ENCODE data around the gene SSNA1.

SSNA1 gene

DNA sequence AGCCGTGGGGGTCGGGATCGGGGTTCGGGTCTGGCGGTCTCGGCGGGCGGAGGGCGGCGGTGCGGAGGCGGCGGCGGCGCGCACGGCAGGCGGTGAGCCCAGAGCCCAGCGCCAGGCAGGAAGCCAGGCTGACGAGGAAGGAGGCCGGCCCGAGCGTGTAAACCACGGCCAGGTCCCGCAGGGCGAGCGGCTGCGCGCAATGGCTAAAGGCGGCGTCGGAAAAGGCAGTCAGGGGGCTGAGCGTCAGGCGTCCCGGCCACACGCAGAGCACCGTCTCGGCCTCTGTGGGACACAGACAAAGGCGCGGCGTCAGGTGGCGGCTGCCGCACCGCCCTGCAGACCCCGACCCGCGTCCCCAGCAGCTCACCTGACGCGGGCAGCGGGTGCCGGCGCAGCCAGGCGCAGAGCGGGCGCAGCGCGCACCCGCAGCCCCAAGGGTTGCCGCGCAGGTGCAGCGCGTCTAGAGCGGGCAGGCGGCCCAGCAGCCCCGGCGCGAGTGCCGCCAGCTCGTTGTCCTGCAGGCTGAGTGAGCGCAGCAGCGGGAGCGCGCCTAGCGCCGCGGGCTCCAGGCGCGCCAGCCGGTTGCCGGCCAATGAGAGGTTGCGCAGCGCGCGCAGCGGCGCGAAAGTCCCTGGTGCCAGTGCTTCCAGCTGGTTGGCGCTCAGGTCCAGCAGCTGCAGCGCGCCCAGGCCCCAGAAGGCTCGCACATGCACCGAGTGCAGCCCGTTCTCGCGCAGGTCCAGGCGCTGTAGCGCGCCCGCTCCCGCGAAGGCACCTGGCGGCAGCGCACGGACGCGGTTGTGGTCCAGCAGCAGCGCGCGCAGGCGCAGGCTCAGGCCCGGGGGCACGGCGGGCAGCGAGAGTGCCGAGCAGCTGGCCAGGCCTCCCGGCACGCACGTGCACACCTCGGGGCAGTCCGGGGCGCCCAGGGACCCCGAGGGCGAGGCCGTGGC lies 19.3 kb upstream of the SSNA1 start:
- no peak for DNase-seq

DNA sequence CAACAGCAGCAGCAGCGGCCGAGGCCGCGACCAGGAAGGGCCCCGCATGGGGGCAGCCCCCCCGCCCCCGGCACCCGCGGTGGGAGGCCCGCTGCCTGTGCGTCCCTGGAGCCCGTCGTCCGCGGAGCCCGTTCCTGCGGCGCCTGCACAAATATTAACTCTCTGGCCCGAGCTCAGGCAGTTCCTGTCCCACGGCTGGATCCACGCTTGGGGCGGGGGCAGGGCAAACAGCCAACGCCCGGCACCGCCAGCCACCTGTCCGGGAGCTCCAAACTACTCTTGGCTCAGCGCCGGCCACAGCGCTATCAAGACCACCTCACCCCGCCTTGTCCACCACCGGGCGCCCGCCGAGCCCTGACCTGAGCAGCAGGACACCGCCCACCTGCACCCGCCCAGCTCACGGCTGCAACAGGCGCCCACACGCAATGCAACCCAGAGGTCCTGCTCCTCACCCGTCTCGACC lies 18.5 kb upstream of the SSNA1 start, which contains the start of gene LRRC26:
Gene LRRC26, minus strand, starts transcription at position 156 of the 463 bp plus-strand sequence. Its CDS starts 108 bp downstream, at position 48.
- no peak for DNase-seq

GRCh38 chr9:137170486-137171148 lies 17.9 kb upstream of the SSNA1 start:
- DNase-seq: no peak

DNA sequence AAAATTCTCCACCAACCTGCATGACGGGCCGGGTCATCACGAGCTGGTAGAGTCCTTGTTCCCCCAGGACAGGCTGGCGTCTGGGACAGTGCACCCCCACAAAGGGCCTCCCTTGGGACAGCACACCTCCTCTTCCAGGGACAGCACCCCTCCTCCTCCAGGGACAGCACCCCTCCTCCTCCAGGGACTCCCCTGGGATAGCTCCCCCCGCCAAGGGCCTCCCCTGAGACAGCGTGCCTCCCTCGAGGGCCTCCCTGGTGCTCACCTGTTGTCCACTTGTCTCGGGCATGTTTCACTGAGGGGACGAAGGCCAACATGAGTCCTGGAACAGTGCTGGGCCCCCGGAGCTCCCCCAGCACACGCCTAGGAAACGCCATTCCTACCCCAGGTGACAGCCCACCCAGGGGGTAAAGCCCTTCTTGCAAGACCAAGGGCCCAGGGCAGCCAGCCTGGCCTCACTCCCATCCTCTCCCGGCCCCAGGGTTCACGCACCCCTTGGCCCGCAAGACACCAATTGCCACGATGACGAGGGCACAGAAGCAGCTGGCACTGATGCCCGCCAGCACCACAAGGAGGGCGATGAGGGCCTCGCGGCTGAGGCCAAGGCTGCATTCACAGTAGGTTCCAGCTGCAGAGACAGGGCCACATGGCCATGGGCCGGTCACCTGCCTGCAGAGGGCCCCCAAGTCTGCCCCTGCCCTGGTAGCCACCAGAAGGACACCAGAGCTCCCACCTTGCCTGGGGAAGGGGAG lies 17.2 kb upstream of the SSNA1 start:
- DNase-seq: no peak

DNA sequence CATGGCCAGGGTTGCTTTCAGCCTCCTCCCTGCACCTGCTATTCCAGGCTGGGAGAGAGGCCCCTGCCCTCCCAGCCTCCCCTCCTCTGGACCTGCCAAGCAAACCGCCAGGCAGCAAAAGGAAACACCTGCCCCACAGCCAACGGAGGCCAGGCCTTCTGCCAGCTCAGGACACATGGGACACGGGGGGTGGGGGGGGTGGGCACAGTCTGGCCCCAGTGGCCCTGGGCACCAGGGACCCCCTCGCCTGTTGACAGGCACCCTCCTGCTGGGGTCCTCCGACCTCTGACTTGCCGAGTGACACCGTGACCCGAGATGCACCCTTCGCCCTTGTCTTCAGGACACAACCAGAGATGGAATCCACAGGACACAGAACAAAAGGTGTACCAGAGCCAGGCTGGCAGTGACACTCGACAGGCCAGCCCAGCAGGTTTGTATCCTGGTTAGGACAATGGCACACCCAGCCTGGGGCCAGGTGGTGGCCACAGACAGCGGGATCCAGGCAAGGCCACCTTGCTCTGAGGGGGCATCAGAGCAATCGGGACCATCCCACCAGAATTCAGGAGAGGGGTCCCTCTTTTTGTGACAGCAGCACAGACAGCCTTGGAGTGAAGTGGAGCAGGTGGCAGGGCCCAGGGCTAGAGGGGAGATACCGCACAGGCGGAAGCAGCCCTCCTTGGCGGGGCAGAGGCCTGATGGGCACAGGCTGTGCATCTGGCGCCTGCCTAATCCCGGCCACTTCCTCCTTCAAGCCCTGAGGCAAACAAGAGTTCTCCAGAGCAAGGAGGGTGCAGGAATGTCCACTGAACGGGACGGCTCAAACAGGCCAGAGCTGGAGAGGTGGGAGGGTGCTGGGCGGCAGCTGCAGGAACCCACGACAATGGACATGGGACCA lies 15.3 kb upstream of the SSNA1 start:
- DNase-seq: no peak

- no peak for DNase-seq
These were observed 14.4 kb upstream of the SSNA1 start for GRCh38 chr9:137173796-137174664.

DNA sequence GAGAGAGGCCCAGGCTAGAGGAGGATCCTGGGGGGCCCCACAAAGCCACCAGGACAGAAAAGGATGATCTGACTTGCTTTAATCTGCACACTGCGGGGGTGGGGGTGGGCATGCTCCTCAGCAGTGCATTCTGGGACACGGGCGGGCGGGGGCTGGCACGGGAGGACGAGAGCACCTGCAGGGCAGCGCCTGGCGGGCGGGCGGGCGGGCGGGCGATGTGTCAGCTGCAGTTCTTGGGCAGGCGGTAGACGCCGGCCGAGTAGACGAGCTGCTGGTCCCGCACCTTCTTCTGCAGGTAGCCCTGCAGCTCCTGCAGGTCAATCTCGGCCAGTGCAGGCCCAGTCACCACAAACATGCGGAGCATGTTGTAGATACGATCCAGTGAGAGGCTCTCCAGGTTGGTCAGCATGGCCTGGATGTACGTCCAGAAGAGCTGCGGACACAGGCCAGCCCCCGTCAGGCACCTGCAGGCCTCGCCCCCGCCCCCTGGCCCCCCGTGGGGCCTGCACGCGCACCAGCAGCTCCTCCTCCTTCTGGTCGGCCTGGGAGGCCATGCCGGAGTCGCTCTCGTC lies 13.7 kb upstream of the SSNA1 start:
- DNase-seq: no peak

- no peak for DNase-seq
These were observed 13.0 kb upstream of the SSNA1 start for GRCh38 chr9:137175345-137175961.

DNA sequence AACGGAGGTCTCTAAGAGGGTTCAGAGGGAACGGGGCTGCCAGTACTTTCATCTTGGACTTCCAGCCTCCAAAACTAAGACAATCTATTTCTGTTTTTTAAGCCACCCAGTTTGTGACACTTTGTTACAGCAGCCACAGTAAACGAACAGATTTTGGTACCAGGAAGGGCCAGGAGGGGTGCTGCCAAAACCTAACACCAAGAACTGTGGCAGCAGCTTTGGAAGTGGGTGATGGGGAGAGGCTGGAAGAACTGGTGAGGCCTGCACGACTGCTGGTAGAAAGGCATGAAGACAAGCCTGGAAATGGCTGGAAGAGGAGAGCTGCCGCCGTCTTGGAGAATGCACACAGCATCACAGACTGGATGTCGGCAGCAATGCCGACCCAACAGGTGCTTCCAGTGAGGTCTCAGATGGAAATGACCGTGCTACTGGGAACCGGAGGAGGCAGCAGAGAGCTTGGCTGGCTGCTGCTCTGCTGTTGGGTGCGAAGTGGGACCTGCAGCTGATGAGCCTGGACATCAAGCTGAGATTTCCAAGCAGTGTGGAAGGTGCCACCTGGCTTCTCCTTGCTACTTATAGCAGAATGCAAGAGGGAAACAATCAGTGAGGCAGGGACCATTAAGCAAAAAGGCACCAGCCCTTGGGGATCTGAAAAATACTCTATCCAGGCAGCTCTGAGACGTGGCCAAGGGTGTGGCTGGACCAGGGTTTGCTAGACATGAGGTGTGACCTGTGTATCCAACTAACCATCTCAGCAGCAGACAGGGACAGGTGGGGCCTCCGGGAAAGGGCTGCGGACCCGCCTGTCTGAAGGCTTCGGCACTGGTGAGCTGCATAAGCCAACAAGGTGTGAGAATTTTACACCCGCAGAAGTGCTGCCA lies 11.9 kb upstream of the SSNA1 start:
- peak; percentile 33 for DNase-seq

GRCh38 chr9:137178201-137178938 lies 10.1 kb upstream of the SSNA1 start:
- no peak for DNase-seq

GRCh38 chr9:137178939-137179630 lies 9.4 kb upstream of the SSNA1 start:
- no peak for DNase-seq

GRCh38 chr9:137179761-137180160 lies 8.7 kb upstream of the SSNA1 start:
- no peak for DNase-seq

DNA sequence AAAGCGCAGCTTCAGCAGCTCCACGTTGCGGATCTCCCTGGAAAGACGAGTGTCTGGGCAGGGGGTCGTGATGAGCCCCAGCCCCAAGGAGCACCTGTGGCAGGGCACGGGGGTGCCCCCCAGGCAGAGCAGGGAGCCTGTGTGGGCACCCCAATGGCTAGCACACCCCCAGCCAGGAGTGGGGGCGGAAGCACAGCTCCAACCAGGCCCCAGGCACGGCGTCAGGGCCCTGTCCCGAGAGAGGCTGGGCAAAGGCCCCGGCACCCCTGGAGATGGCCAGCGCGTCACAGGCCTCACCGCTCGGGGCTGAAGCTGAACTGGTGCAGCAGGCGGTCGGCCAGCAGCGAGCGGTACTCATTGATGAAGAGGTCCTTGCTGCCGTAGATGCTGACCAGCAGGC lies 8.0 kb upstream of the SSNA1 start:
- no peak for DNase-seq

- no peak for DNase-seq
These were observed 6.8 kb upstream of the SSNA1 start for GRCh38 chr9:137181680-137182079.

DNA sequence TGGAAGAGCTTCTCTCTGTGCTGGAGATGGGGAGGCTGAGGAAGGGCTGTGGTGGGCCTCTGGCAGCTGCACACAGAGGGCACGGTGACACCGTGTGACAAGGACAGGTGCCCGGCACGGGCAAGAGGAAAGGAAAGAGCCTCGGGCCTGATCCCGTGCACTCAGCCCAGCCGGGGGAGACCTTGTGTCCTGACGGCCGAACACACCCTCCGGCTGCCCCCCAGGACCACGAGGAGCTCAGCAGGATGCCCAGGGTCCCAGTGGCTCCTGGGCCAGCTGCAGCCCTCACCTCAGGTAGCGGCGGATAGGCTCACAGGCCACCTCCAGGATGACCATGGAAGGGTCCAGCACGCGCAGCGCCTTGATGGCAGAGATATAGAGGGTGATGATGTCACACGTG lies 5.6 kb upstream of the SSNA1 start:
- no peak for DNase-seq

- DNase-seq: no peak
These were observed 4.4 kb upstream of the SSNA1 start for GRCh38 chr9:137183980-137184595.

Measured in activated T-cell treated with anti-CD3 and anti-CD28 coated beads, Interleukin-2, amount 50 U/mL, for 1 hour (primary cell).